CD4-positive, CD25-positive, alpha-beta regulatory T cell (primary cell): ENCODE data around the gene SLC2A13. TPM values are rescaled to one million over a fixed set of nuclear protein-coding genes. Genes with fewer than 3 reads are reported as not detected.

ENCODE experiments used
- ATAC-seq, 2 donors: fragments of 150-1000 bp; cut with Tn5 transposase; one replicate each; pipeline ENCODE4 v1.10.0; 2021; ENCODE audit warnings: low read depth in 2 of 2, moderate number of reproducible peaks in 2 of 2, moderate library complexity in 1 of 2
- DNase-seq, 3 donors: peaks; one replicate each; pipeline versions ENCODE4 v3.0.0 to v3.0.0-alpha.2; 2012 to 2022; ENCODE audit warnings: mixed read lengths in 1 of 3
- H3K27ac ChIP-seq: one replicate; pipeline ENCODE4 v1.7.0; 2013; ENCODE audit warnings: mild to moderate bottlenecking, low read length; ENCODE audit not compliant: insufficient read depth, poor library complexity, severe bottlenecking
- H3K27me3 ChIP-seq: one replicate; pipeline ENCODE4 v1.7.0; 2013; ENCODE audit warnings: low read length; ENCODE audit not compliant: control insufficient read depth, insufficient read depth
- H3K36me3 ChIP-seq: one replicate; pipeline ENCODE4 v1.7.0; 2013; ENCODE audit warnings: mild to moderate bottlenecking, low read length, moderate library complexity; ENCODE audit not compliant: control insufficient read depth, insufficient read depth
- H3K4me1 ChIP-seq: 2 replicates; pipeline ENCODE4 v1.7.0; 2013; ENCODE audit warnings: mild to moderate bottlenecking, low read length; ENCODE audit not compliant: insufficient read depth, control insufficient read depth, poor library complexity, severe bottlenecking
- H3K4me3 ChIP-seq: one replicate; pipeline ENCODE4 v1.7.0; 2013; ENCODE audit warnings: low read depth, mild to moderate bottlenecking, low read length, moderate library complexity
- H3K9me3 ChIP-seq, 2 experiments: 1 replicate in 1 of 2; 2 replicates in 1 of 2; pipeline ENCODE4 v1.7.0; 2013; ENCODE audit warnings: low read length in 2 of 2, mild to moderate bottlenecking in 1 of 2, moderate library complexity in 1 of 2; ENCODE audit not compliant: control insufficient read depth in 2 of 2
- H3K27ac Mint-ChIP-seq, 3 donors: one replicate each; pipeline ENCODE4 v1.8.0; 2020 to 2022; ENCODE audit warnings: mild to moderate bottlenecking in 3 of 3, mixed read lengths in 3 of 3, moderate library complexity in 2 of 3
- H3K27me3 Mint-ChIP-seq: one replicate; pipeline ENCODE4 v1.8.0; 2022; ENCODE audit warnings: mild to moderate bottlenecking, mixed read lengths
- H3K36me3 Mint-ChIP-seq: one replicate; pipeline ENCODE4 v1.8.0; 2020; ENCODE audit warnings: mixed read lengths
- H3K4me1 Mint-ChIP-seq, 4 donors: one replicate each; pipeline ENCODE4 v1.8.0; 2020 to 2022; ENCODE audit warnings: mixed read lengths in 4 of 4, mild to moderate bottlenecking in 1 of 4
- H3K4me3 Mint-ChIP-seq, 4 donors: one replicate each; pipeline ENCODE4 v1.8.0; 2020 to 2022; ENCODE audit warnings: mild to moderate bottlenecking in 4 of 4, mixed read lengths in 4 of 4, moderate library complexity in 3 of 4
- H3K9me3 Mint-ChIP-seq, 7 donors: one replicate each; pipeline ENCODE4 v1.8.0; 2020 to 2022; ENCODE audit warnings: mixed read lengths in 7 of 7, mild to moderate bottlenecking in 3 of 7, moderate library complexity in 2 of 7
- polyA plus RNA-seq, 4 donors: library from polyadenylated mRNA; unstranded; fragments of 300-500 nt; fragmentation: Illumina TruSeq; gene quantifications; one replicate each; pipeline ENCODE4 v1.2.3, GENCODE V29; 2021
- total RNA-seq: library from RNA; stranded (reverse); gene quantifications from one replicate; pipeline ENCODE4 v1.2.3, GENCODE V29; 2022

SLC2A13 gene
- total and polyA plus RNA-seq, 5 donors from 2014 or later, result 0.96 to 4.4 (median 1.9) TPM

- Histone ChIP-seq H3K27me3 (no peaks in the 10 kb centered on the region), H3K4me3 (no peak overlapping the region), H3K4me1 (no peaks in the 10 kb centered on the region), H3K9me3 (no peaks in the 10 kb centered on the region), H3K27ac (no peak overlapping the region), H3K36me3 (no peaks in the 10 kb centered on the region)
- Mint-ChIP-seq H3K27ac (no peak overlapping the region), H3K27me3 (no peaks in the 10 kb centered on the region), H3K9me3 (peaks cover 0 to 2% (median 0%) of the 10 kb centered on the region in 7 donors), H3K4me1 (peaks cover 0 to 9% (median 6%) of the 10 kb centered on the region in 4 donors), H3K36me3 (no peaks in the 10 kb centered on the region), H3K4me3 (no peak overlapping the region)
- no peak for ATAC-seq
- no peak for DNase-seq
These were observed 119.2 kb downstream of the SLC2A13 start for GRCh38 chr12:39986674-39987073.

GRCh38 chr12:39984670-39985069 lies 121.2 kb downstream of the SLC2A13 start:
- H3K27ac Mint-ChIP-seq, result no peak overlapping the region
- Histone ChIP-seq H3K4me3 (no peak overlapping the region), H3K9me3 (no peaks in the 10 kb centered on the region), H3K4me1 (no peaks in the 10 kb centered on the region), H3K27me3 (no peaks in the 10 kb centered on the region), H3K36me3 (no peaks in the 10 kb centered on the region), H3K27ac (no peak overlapping the region)
- ATAC-seq (no peak), DNase-seq (no peak)
- H3K27me3 Mint-ChIP-seq, result no peaks in the 10 kb centered on the region
- H3K4me1 Mint-ChIP-seq, result peaks cover 0 to 6% (median 5%) of the 10 kb centered on the region in 4 donors
- H3K9me3 Mint-ChIP-seq, result peaks cover 0 to 2% (median 0%) of the 10 kb centered on the region in 7 donors
- H3K4me3 Mint-ChIP-seq, result no peak overlapping the region
- no peaks in the 10 kb centered on the region for H3K36me3 Mint-ChIP-seq

- no peaks in the 10 kb centered on the region for H3K36me3 ChIP-seq
- Mint-ChIP-seq H3K9me3 (peaks cover 0 to 4% (median 2%) of the 10 kb centered on the region in 7 donors), H3K27me3 (no peaks in the 10 kb centered on the region), H3K4me1 (no peaks in the 10 kb centered on the region), H3K36me3 (peaks cover 5% of the 10 kb centered on the region), H3K4me3 (no peak overlapping the region), H3K27ac (no peak overlapping the region)
- ATAC-seq (no peak), DNase-seq (no peak)
- H3K27ac ChIP-seq, result no peak overlapping the region
- H3K27me3 ChIP-seq, result no peaks in the 10 kb centered on the region
- no peak overlapping the region for H3K4me3 ChIP-seq
- no peaks in the 10 kb centered on the region for H3K9me3 ChIP-seq
- H3K4me1 ChIP-seq, result no peaks in the 10 kb centered on the region
These were observed 130.4 kb downstream of the SLC2A13 start for GRCh38 chr12:39975374-39975918.

GRCh38 chr12:39972119-39972518 lies 133.8 kb downstream of the SLC2A13 start:
- H3K27me3 Mint-ChIP-seq, result no peaks in the 10 kb centered on the region
- Histone ChIP-seq H3K4me1 (no peaks in the 10 kb centered on the region), H3K4me3 (no peak overlapping the region), H3K36me3 (no peaks in the 10 kb centered on the region), H3K9me3 (no peaks in the 10 kb centered on the region), H3K27me3 (no peaks in the 10 kb centered on the region), H3K27ac (no peak overlapping the region)
- ATAC-seq, result no peak
- no peak overlapping the region for H3K4me3 Mint-ChIP-seq
- peaks cover 0 to 7% (median 4%) of the 10 kb centered on the region in 7 donors for H3K9me3 Mint-ChIP-seq
- H3K27ac Mint-ChIP-seq, result no peak overlapping the region
- peaks cover 5% of the 10 kb centered on the region for H3K36me3 Mint-ChIP-seq
- no peaks in the 10 kb centered on the region for H3K4me1 Mint-ChIP-seq
- no peak for DNase-seq

- no peak overlapping the region for H3K27ac ChIP-seq
- DNase-seq (no peak), ATAC-seq (no peak)
- H3K27me3 ChIP-seq, result no peaks in the 10 kb centered on the region
- no peaks in the 10 kb centered on the region for H3K9me3 ChIP-seq
- H3K9me3 Mint-ChIP-seq, result peaks cover 0 to 7% (median 4%) of the 10 kb centered on the region in 7 donors
- H3K4me3 ChIP-seq, result no peak overlapping the region
- H3K27ac Mint-ChIP-seq, result no peak overlapping the region
- H3K4me1 ChIP-seq, result no peaks in the 10 kb centered on the region
- H3K4me3 Mint-ChIP-seq, result no peak overlapping the region
- H3K36me3 Mint-ChIP-seq, result peaks cover 5% of the 10 kb centered on the region
- H3K36me3 ChIP-seq, result no peaks in the 10 kb centered on the region
- no peaks in the 10 kb centered on the region for H3K27me3 Mint-ChIP-seq
- H3K4me1 Mint-ChIP-seq, result no peaks in the 10 kb centered on the region
These were observed 134.5 kb downstream of the SLC2A13 start for GRCh38 chr12:39971348-39971747.

- no peaks in the 10 kb centered on the region for H3K9me3 ChIP-seq
- DNase-seq (no peak), ATAC-seq (no peak)
- no peaks in the 10 kb centered on the region for H3K4me1 ChIP-seq
- H3K4me3 Mint-ChIP-seq, result no peak overlapping the region
- no peak overlapping the region for H3K27ac Mint-ChIP-seq
- peaks cover 0 to 7% (median 4%) of the 10 kb centered on the region in 7 donors for H3K9me3 Mint-ChIP-seq
- H3K4me1 Mint-ChIP-seq, result no peaks in the 10 kb centered on the region
- no peaks in the 10 kb centered on the region for H3K27me3 Mint-ChIP-seq
- H3K27ac ChIP-seq, result no peak overlapping the region
- no peaks in the 10 kb centered on the region for H3K36me3 ChIP-seq
- H3K27me3 ChIP-seq, result no peaks in the 10 kb centered on the region
- H3K36me3 Mint-ChIP-seq, result peaks cover 2% of the 10 kb centered on the region
- no peak overlapping the region for H3K4me3 ChIP-seq
These were observed 139.2 kb downstream of the SLC2A13 start for GRCh38 chr12:39966721-39967120.

- no peak for ATAC-seq
These were observed 139.6 kb downstream of the SLC2A13 start for GRCh38 chr12:39966256-39966655.

GRCh38 chr12:39959467-39959866 lies 146.4 kb downstream of the SLC2A13 start:
- H3K9me3 ChIP-seq, result no peaks in the 10 kb centered on the region
- Mint-ChIP-seq H3K27ac (no peak overlapping the region), H3K36me3 (peaks cover 4% of the 10 kb centered on the region), H3K4me3 (no peak overlapping the region), H3K4me1 (no peaks in the 10 kb centered on the region), H3K9me3 (no peaks in the 10 kb centered on the region), H3K27me3 (no peaks in the 10 kb centered on the region)
- no peaks in the 10 kb centered on the region for H3K4me1 ChIP-seq
- no peaks in the 10 kb centered on the region for H3K27me3 ChIP-seq
- DNase-seq (no peak), ATAC-seq (no peak)
- no peaks in the 10 kb centered on the region for H3K36me3 ChIP-seq
- H3K27ac ChIP-seq, result no peak overlapping the region
- no peak overlapping the region for H3K4me3 ChIP-seq

More at GRCh38 chr12:39966256-39966655, 139.6 kb downstream of the SLC2A13 start:
- Histone ChIP-seq H3K27me3 (no peaks in the 10 kb centered on the region), H3K9me3 (no peaks in the 10 kb centered on the region), H3K4me3 (no peak overlapping the region), H3K4me1 (no peaks in the 10 kb centered on the region), H3K36me3 (no peaks in the 10 kb centered on the region), H3K27ac (no peak overlapping the region)
- DNase-seq, result no peak
- Mint-ChIP-seq H3K27ac (no peak overlapping the region), H3K36me3 (peaks cover 4% of the 10 kb centered on the region), H3K4me3 (no peak overlapping the region), H3K4me1 (no peaks in the 10 kb centered on the region), H3K9me3 (peaks cover 0 to 7% (median 4%) of the 10 kb centered on the region in 7 donors), H3K27me3 (no peaks in the 10 kb centered on the region)
